Rectal smooth muscle tissue (tissue), 1 donor: ENCODE results near the gene ISCU.

Source experiments
- H3K27ac ChIP-seq: one replicate; pipeline ENCODE4 v1.7.0; 2013; ENCODE audit warnings: low read depth, low read length, inconsistent platforms
- H3K27me3 ChIP-seq: one replicate; pipeline ENCODE4 v1.7.0; 2013; ENCODE audit warnings: low read length; ENCODE audit not compliant: control insufficient read depth, insufficient read depth
- H3K36me3 ChIP-seq: one replicate; pipeline ENCODE4 v1.7.0; 2013; ENCODE audit warnings: low read length; ENCODE audit not compliant: control insufficient read depth, insufficient read depth
- H3K4me1 ChIP-seq: one replicate; pipeline ENCODE4 v1.7.0; 2013; ENCODE audit warnings: low read length; ENCODE audit not compliant: control insufficient read depth, insufficient read depth
- H3K4me3 ChIP-seq: one replicate; pipeline ENCODE4 v1.7.0; 2013; ENCODE audit warnings: low read length
- H3K9ac ChIP-seq: one replicate; pipeline ENCODE4 v1.7.0; 2013; ENCODE audit warnings: low read length

ISCU gene

GRCh38 chr12:108599541-108599940 lies 37.1 kb downstream of the ISCU start:
- H3K27me3 ChIP-seq: no peaks in the 10 kb centered on the region

DNA sequence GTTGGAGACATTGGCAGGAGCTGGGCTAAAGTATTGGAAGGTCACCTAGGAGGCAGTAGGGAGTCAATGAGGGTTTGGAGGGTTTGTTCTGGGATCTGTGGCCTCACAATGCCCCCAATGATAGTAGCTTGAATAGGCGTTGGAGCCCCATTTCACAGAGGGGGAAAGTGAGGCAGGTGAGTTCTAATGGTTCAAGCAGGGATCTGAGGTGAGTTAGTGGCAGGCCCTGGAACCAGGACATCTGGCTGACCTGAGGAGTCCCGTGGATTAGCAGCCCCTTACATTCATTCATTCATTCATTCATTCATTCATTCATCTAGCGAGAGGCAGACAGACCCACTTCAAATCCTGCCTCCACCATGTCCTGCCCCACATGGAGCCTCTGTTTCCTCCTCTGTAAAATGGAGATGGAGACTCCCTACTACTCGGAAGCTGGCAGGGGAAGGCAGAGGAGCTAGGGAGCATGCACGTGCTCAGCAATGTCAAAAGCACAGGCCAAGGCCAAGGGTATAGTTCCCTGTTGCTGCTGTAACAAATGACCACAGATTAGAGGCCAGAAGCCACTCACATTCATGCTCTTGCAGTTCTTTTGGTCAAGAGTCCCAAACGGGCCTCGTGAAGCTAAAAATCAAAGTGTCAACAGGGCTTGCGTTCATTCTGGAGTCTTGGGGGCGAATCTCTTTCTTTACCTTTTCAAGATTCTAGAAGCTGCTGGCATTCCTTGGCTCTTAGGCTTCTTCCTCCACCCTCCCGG lies 37.7 kb downstream of the ISCU start:
- Histone ChIP-seq H3K4me3 (no peak overlapping the region), H3K9ac (no peak overlapping the region), H3K36me3 (no peaks in the 10 kb centered on the region), H3K27ac (no peak overlapping the region), H3K27me3 (no peaks in the 10 kb centered on the region), H3K4me1 (no peaks in the 10 kb centered on the region)

More at GRCh38 chr12:108599541-108599940, 37.1 kb downstream of the ISCU start:
- Histone ChIP-seq H3K27ac (no peak overlapping the region), H3K4me3 (no peak overlapping the region), H3K4me1 (no peaks in the 10 kb centered on the region), H3K9ac (no peak overlapping the region), H3K36me3 (no peaks in the 10 kb centered on the region)

- no peaks in the 10 kb centered on the region for H3K4me1 ChIP-seq
- H3K4me3 ChIP-seq: no peak overlapping the region
Measured at GRCh38 chr12:108600702-108601007, 38.3 kb downstream of the ISCU start.

GRCh38 chr12:108602209-108602705 lies 39.9 kb downstream of the ISCU start:
- Histone ChIP-seq H3K4me1 (no peaks in the 10 kb centered on the region), H3K27me3 (no peaks in the 10 kb centered on the region), H3K4me3 (no peak overlapping the region), H3K9ac (no peak overlapping the region), H3K36me3 (no peaks in the 10 kb centered on the region), H3K27ac (no peak overlapping the region)

More at GRCh38 chr12:108600702-108601007, 38.3 kb downstream of the ISCU start:
- Histone ChIP-seq H3K9ac (no peak overlapping the region), H3K27ac (no peak overlapping the region), H3K36me3 (no peaks in the 10 kb centered on the region), H3K27me3 (no peaks in the 10 kb centered on the region)

DNA sequence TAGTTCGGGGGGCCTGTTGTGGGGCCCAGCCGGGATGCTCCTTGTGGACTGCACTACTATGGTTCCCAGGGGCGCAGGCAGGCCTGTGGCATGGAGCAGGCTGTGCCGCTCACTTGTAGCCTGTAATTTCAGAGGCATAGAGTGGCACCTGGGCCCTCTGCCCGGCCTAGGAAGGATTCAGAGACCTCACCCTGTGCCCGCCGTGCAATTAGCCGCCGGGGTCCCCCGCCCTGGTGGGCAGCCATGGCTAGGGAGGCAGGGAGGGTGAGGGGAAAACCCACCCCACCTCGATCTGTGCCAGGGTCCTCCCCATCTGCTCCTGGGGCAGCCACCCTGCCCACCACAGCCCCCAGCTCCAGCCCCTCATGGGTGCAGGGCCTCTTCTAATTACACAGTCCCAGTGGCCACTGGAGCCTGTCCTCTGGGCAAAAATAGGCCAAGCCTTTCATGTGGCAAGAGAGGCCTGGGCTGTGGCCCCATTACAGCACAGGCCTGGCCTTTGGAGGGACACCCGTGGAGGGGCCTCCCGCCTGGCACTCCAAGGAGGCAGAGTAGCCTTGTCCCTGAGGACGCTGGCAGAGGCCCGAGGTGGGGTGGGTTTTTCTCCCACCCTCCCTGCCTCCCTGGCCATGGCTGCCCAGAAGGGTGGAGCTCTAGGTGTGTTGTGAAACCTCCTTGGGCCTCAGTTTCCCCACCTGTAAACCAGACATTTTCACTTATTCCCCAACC lies 40.7 kb downstream of the ISCU start:
- no peak overlapping the region for H3K27ac ChIP-seq
- H3K27me3 ChIP-seq: no peaks in the 10 kb centered on the region
- H3K4me1 ChIP-seq: no peaks in the 10 kb centered on the region
- H3K36me3 ChIP-seq: no peaks in the 10 kb centered on the region
- H3K9ac ChIP-seq: no peak overlapping the region
- no peak overlapping the region for H3K4me3 ChIP-seq

DNA sequence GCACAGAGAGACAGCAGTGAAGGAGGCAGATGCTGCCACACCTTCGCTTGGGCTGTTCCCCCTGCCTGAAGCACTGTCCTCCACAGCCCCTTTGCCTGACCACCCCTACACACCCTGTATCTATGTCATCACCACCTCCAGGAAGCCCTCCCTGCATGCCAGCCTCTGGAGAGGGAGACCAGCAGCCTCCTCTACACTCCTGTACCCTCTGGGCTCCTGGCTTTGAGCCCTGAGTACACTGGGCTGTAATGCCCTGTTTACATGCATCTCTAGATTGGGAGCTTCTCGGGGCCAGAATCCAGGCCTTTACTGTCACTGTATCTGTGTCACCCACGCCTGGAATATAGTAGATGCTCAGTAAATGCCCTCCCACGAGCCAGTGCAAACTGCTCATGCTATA lies 41.3 kb downstream of the ISCU start:
- no peaks in the 10 kb centered on the region for H3K27me3 ChIP-seq
- no peak overlapping the region for H3K27ac ChIP-seq
- no peaks in the 10 kb centered on the region for H3K36me3 ChIP-seq
- H3K4me1 ChIP-seq: no peaks in the 10 kb centered on the region
- no peak overlapping the region for H3K4me3 ChIP-seq
- no peak overlapping the region for H3K9ac ChIP-seq

DNA sequence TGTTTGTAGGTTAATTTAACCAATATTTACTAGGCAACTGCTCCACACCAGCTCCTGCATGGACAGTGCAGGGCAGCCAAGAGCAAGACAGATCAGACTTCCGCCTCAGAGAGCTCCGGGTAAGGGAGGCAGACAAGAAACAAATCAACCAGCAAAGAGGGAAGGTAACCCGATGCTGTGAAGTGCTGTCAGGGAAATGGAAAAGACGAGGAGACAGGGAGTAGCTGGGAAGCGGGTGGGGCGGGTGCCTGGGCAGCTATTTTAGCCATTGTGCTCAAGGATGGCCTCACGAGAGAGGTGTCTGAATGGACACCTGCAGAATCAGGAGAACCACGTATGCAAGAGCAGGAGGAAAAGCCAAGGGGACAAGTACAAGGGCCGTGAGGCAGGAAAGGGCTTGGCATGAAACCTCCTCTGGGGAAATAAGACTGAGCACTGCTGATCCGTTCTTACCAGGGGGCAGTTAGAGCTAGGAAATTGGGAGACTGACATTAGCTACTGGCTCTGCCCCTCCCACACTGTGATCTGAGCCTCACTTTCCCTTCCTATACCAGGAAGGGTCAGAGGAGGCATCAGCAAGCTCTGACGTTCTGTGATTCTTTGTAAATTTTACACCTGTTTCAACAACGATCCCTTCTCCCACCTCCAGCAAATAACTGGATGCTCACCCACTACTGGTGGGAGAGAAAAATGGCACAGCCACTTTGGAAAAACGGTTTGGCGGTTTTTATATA lies 42.0 kb downstream of the ISCU start:
- no peak overlapping the region for H3K4me3 ChIP-seq
- no peaks in the 10 kb centered on the region for H3K36me3 ChIP-seq
- no peaks in the 10 kb centered on the region for H3K27me3 ChIP-seq
- H3K4me1 ChIP-seq: no peaks in the 10 kb centered on the region
- H3K9ac ChIP-seq: no peak overlapping the region
- H3K27ac ChIP-seq: no peak overlapping the region

DNA sequence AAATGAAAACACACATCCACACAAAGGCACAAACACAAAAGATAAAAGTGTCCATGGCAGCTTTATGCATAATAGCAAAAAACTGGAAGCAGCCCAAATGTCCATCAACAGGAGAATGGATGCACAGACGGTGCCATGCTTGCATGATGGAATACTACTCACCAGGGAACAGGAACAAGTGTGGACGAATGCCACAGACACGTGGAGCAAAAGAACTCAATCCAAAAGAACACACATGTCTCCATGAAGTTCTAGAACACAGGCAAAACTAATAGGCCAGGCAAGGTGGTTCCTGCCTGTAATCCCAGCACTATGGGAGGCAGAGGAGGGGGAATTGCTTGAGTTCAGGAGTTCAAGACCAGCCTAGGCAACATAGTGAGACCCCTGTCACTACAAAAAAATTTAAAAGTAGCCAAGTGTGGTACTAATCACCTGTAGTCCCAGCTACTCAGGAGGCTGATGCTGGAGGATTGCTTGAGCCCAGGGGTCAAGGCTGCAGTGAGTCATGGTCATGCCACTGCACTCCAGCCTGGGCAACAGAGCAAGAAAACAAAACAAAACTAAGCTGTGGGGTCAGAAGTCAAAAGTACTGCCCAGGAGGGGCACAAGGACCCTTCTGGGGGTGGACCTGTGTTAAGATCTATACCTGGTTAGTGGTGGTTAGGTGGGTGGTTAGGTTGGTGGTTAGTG lies 42.7 kb downstream of the ISCU start:
- Histone ChIP-seq H3K27me3 (no peaks in the 10 kb centered on the region), H3K4me3 (no peak overlapping the region), H3K4me1 (no peaks in the 10 kb centered on the region), H3K27ac (no peak overlapping the region), H3K9ac (no peak overlapping the region), H3K36me3 (no peaks in the 10 kb centered on the region)

DNA sequence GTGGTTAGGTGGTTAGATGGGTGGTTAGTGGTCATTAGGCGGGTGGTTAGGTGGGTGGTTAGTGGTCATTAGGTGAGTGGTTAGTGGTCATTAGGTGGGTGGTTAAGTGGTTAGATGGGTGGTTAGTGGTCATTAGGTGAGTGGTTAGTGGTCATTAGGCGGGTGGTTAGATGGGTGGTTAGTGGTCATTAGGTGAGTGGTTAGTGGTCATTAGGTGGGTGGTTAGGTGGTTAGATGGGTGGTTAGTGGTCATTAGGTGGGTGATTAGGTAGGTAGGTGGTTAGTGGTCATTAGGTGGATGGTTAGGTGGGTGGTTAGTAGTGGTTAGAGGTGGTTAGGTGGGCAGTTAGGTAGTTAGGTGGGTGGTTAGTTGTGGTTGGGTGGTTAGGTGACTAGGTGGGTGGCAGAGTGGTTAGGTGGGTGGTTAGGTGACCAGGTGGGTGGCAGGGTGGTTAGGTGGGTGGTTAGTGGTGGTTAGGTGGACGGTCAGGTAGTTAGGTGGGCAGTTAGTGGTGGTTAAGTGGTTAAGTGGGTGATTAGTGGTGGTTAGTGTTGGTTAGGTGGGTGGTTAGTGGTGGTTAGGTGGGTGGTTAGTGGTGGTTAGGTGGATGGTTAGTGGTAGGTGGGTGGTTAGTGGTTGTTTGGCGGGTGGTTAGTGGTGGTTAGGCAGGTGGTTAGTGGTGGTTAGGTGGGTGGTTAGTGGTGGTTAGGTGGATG lies 43.5 kb downstream of the ISCU start:
- Histone ChIP-seq H3K9ac (no peak overlapping the region), H3K27ac (no peak overlapping the region), H3K27me3 (no peaks in the 10 kb centered on the region), H3K4me3 (no peak overlapping the region), H3K4me1 (no peaks in the 10 kb centered on the region), H3K36me3 (no peaks in the 10 kb centered on the region)

- no peak overlapping the region for H3K9ac ChIP-seq
- H3K4me1 ChIP-seq: no peaks in the 10 kb centered on the region
- H3K27ac ChIP-seq: no peak overlapping the region
- no peaks in the 10 kb centered on the region for H3K36me3 ChIP-seq
- H3K27me3 ChIP-seq: no peaks in the 10 kb centered on the region
- H3K4me3 ChIP-seq: no peak overlapping the region
Measured at GRCh38 chr12:108606492-108606891, 44.1 kb downstream of the ISCU start.

DNA sequence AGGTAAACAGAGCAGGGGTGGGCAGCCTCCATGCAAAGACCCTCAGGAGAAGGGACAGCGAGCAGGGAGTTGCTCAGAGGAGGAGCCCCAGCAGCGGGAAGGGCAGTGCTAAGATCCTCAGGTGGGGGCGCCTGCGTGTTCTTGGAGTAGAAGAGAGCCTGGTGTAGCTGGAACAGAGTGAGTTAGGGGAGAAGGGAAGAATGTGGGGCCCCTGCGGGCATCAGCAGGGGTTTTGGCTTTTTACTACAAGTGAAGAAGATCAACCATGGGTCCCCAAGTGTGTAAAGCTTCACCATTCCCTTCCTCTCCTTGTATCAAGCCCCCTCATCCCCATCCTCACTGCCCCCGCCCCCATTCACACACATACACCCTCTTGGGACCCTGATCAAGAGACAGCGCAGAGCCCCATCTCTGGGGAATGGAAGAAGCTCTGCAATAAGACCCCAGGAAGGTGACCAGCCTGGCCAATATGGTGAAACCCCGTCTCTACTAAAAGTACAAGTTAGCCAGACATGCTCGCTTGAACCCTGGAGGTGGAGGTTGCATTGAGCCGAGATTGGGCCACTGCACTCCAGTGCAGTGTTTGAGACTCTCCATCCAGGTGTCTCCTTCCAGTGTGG lies 45.7 kb downstream of the ISCU start:
- H3K27ac ChIP-seq: no peak overlapping the region
- H3K27me3 ChIP-seq: no peaks in the 10 kb centered on the region
- H3K9ac ChIP-seq: no peak overlapping the region
- no peak overlapping the region for H3K4me3 ChIP-seq
- no peaks in the 10 kb centered on the region for H3K36me3 ChIP-seq
- no peaks in the 10 kb centered on the region for H3K4me1 ChIP-seq
